NB4 (cell line): ENCODE results near the gene FCRLA.

ENCODE experiments used
- CTCF ChIP-seq: IDR thresholded peaks from one replicate; pipeline ENCODE4 v1.5.1; 2012; ENCODE audit warnings: low read depth, low read length
- MAX ChIP-seq: IDR thresholded peaks from 2 replicates; pipeline ENCODE4 v1.6.1; 2011; ENCODE audit warnings: low read depth, low read length
- MYC ChIP-seq: IDR thresholded peaks from 2 replicates; pipeline ENCODE4 v1.6.1; 2011; ENCODE audit warnings: low read depth, low read length

- TF ChIP-seq MYC = no peak
- no peak for TF ChIP-seq CTCF
- TF ChIP-seq MAX = no peak
Observed at GRCh38 chr1:161747801-161748200, 40.8 kb downstream of the FCRLA start.
